HT-29 (cell line): ENCODE data around the gene NAV2. TPM values are rescaled to one million over a fixed set of nuclear protein-coding genes. Genes with fewer than 3 reads are reported as not detected.
A peak's percentile ranks its signal among the peaks of the same experiment; 100 is the strongest.
"Not testable (repeated sequence)": the region's sequence is repeated elsewhere in the genome, so short reads cannot be mapped to it uniquely, and the experiment has no call there.

Experiments used
- DNase-seq: peaks from one replicate; pipeline ENCODE4 v3.0.0-alpha.2; 2015; ENCODE audit warnings: low spot score
- total RNA-seq: library from RNA; depleted of rRNA; stranded (reverse); fragments of >200 nt; shearing (Covaris generic); gene quantifications from 2 replicates; pipeline ENCODE4 v1.2.3, GENCODE V29; 2014

NAV2 gene
- total RNA-seq, 1 experiment from 2014 or later = 0.05 TPM

GRCh38 chr11:19995145-19995544, 282.5 kb downstream of the NAV2 start:
- no peak for DNase-seq

DNA sequence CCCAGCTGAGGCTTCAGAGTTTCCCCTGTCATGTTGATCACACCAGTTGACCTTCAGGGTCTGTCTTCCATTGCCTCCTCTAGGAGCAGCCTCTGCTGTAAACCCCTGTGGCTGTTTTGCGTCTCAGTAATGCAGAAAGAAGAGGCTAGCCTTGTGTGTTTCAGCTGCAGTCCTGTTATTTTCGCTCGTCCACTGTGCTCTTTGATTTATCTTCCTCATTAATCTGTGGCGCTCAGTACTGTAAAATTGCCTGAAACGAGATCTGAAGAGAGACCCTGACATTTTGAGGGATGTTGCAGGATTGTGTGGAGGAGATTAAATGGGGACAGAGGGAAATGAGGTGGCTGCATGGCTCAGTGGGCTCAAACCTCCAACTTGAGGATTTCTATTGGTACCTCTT, 283.9 kb downstream of the NAV2 start:
- no peak for DNase-seq

DNA sequence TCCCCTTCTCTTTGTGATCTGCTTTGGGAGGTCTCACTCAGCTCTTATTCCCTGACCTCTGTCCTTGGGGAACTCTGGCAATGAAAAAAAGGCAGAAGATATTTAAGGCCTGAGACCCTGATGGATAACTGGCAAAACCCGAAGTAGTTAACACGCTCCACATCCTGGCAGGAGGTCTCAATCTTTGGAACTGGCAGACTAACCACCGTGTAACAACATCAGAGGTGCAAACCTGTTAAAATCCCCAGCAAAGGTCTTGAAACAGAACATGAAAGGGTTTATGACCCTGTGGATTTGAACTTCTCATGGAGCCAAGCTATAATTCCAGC, 287.3 kb downstream of the NAV2 start:
- DNase-seq = no peak

DNA sequence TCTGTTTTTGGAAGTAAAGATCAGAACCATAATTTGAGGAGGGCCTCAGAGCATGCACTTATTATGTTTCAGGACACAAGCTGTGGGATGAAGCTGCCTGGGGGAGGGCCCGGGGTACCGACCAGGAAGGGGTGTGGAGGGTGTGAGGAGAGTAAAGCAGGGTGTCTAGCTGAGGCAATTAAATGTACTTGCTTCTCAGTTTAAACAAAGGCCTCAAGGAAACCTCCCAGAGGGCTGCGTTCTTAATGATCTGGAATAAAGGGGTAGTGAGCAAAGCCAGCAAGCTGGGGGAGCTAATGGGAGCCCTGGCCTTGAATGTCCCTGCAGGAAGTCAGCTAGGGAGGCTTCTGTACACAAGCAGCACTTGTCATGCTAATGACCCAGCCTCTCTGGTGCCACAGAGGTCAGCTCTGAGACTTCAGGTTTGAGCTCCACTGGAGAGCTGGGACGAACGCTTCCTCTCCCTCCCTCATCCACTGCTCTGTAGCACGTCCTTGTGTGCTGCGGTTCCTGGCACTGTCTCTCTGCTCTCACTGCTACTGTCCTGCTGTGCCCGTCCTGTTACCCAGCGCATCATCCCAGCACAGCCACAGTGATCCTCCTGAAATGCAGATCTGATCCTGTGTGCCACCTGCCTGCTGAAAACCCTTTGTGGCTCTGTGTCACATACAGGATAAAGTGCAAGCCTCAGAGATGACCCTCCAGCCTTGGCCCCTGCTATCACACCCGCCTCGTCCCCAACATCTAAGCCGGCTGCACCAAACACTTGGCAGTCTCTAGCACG, 287.9 kb downstream of the NAV2 start:
- DNase-seq = no peak

- DNase-seq = no peak
Observed at GRCh38 chr11:20002312-20003216, 289.9 kb downstream of the NAV2 start.

GRCh38 chr11:20003351-20003750, 290.7 kb downstream of the NAV2 start:
- DNase-seq = no peak

DNA sequence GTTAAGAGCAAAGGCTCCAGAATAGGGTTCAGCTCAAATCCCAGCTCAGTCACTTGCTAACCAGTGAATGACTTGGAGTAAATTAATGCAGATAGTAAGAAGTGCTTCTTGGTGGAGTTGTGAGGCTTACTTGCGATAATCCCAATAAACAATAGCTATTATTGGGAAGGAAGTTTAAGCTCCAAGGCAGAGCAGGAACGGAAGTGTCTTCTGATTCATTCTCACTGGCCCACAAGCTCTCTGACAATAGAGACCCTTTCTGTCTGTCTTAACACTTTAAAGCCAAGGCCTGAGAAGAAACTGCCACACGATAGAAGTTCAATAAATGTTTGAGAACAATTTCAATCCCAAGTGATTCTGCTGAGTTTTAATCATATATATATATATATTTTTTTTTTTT, 292.2 kb downstream of the NAV2 start:
- DNase-seq = no peak

DNA sequence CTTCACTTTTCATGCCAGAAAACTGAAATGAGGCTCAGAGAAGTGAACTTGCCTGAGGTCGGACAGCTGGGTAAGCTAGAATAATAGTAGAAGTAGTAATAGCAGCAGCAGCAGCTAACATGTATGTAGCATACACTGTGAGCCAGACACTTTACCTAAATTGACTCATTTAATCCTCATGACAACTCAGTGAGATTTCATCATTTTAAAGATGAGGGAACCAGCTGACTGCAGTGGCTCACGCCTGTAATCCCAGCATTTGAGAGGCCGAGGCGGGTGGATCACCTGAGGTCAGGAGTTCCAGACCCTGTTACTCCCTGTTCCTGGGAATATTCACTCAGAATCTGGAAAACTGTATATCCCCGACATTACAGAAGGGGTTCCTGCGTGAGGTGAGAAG, 293.1 kb downstream of the NAV2 start:
- no peak for DNase-seq

DNA sequence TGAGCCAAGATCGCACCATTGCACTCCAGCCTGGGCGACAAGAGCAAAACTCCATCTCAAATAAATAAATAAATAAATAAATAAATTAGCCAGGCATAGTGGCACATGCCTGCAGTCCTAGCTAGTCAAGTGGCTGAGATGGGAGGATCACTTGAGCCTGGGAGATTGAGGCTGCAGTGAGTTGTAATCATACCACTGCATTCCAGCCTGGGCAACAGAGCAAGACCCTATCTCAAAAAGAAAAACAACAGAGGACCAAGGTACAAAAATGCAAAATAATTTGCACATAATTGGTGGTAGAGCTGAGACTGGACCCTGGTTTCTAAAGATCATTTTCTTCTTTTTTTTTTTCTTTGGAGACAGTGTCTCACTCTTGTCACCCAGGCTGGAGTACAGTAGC, 294.0 kb downstream of the NAV2 start:
- not testable (repeated sequence) for DNase-seq

GRCh38 chr11:20007386-20007785, 294.7 kb downstream of the NAV2 start:
- DNase-seq = no peak

DNA sequence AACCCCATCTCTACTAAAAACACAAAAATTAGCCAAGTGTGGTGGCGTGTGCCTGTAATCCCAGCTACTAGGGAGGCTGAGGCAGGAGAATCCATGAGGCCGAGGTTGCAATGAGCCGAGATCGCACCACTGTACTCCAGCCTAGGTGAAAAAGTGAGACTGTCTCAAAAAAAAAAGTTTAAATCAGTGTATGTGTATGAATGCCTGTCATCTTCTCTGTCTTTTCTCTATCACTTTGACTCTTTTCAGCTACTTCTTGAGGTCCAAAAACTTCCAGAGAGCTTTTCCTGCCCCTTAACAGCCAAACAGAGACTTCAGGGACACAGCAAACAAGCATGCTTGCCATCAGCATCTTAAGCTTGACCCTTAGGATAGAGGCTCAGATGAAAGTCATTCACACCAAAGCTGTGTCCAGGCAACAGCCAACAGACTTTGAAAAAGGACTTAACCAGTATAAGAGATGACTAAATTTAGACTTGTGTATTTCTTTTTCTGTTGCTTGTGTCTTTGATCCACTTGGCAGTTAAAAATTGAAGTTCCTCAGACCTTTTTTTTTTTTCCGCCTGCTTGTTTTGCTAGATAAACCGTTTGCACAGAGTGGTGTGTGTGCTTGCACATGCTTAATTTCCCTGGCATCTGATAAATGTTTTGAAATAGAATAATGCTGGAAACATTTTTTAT, 295.7 kb downstream of the NAV2 start:
- no peak for DNase-seq

GRCh38 chr11:20008871-20009644, 296.4 kb downstream of the NAV2 start:
- DNase-seq = no peak

- no peak for DNase-seq
Observed at GRCh38 chr11:20010156-20010850, 297.7 kb downstream of the NAV2 start.

DNA sequence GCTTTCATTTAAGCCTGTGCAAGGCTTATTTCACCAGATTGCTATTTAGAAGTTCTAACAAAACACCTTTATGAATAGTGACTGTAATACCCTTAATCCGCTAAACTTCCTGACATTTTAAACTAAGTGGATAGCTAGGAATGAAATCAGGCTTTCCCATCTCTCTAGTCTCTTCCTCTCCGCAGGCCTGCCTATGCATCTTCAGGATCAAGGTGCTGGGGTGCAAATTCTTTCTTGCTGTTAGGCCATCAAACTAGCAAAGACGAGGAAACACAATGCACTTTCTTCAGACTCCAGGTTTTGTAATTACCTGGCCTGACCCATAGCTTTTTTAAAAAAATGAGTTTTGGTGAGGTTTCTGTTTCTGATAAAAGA, 298.2 kb downstream of the NAV2 start:
- DNase-seq = no peak

DNA sequence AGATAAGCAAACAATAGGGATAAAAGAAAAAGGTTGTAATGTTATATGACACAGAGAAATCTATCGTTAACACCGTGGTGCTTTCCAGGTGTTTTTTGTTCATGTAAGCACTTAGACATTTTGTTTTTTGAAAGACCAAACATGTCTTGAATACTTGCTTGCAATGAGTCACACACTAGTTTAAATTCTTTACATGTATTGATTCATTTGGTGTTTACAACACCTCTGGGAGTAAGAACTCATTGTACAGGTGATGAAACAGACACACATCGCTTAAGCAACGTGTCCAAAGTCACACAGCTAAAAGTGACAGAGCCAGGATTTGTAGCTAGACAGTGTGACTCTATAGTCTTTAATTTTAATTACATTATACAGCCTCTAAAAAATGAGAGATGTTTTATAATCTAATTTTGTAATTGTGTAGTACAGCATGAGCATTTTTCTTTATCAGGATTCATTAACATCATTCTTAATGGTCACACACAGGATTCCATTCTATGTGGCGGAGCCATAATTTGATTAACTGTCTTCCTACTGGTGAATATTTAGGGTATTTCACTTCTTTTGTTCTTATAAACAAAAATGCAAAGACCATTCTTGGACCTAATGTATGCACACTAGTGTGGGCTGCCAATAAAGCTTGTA, 298.8 kb downstream of the NAV2 start:
- DNase-seq = no peak

DNA sequence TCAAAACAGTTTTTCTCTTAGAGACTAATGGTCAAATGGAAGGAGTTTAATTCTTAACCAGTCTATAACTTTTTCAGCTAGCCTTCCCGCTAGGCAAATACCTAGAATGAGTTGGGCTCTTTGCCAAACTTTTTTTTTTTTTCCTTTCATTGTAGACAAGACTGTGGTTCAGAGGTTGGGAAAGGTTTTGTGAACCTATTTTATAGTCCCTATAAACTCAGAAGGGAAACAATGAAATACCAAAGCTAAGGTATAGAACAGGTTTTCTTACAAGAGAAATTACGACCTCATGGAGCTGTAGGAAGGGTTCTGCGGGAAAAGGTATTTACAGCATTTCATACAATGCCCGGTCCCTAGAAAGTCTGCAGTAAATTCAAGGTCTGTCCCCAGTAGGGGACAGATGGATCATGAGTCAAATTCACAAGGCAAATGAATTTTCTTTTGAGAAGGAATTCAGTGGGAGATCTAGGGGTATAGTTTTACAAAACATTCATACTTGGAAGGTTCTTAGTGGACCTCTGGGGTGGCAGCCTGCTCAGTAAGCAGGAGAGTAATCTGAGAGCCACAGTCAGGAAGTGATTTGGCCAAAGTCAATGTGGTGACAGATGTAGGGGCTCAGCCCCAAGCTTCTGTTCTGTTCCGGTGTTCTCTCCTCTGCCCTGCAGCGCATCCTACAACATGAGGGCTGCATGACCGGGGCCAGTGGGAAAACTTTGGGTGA, 300.9 kb downstream of the NAV2 start:
- peak; percentile 63 for DNase-seq

DNA sequence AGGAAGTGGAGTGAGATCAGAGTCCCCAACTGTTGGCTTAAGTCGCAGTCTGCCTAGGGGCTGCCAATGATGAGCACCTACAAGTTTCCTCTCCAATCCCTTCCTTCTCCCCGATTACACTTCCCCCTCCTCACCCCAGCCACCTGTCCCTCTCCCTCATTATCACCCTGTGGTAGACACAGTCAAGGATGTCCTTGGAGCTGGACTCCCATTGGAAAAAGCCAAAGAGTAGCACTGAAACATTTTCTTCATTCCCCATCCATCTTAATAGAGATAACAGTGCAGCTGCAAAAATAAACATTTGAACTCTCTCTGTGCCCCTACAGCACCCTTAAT, 301.4 kb downstream of the NAV2 start:
- DNase-seq = no peak

GRCh38 chr11:20015101-20015500, 302.5 kb downstream of the NAV2 start:
- no peak for DNase-seq

DNA sequence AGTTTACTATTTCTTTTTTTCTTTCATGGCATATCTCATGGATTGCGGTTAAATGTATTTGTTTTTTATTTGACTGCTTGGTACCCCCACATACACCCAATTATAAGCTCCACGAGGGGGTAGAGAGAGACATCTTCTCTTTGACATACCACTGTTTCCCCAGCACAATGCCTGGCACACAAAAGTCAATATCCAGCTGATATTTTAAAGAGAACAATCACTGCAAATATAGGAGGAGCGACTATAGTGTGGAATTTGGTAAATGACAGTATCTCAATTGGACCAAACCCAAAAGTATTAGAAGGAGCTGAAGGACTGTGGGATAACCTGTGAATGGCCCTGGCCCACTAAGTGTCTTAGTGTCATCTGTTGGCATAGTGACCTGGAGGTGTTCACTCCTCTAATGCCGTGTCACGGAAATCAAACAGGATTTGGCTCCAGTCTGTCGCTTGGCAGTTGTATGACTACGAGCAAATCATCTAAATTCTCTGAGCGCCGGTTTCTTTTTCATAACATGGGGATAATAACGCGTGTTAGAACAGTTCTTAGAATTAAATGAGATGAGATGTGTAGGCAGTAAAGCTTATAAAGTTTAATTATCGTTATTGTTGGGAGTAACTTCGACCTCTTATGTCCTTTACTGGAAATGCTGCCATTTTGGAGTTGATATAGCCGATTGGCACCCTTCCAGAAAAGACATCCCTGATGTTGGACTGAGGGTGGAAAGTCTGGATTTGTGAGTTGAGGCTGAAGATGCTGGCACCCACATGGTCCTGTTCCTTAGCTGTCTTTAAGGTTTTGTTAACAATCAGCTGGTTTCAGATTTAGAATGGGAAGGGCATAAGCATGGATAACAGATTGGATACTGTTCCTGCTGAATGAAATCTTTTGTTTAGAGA, 303.1 kb downstream of the NAV2 start:
- DNase-seq = no peak
